Duodenal mucosa (tissue), 2 donors: Measurements from ENCODE around the gene IKBKE.

Source experiments
- H3K27ac ChIP-seq: one replicate; pipeline ENCODE4 v1.7.0; 2013; ENCODE audit warnings: low read depth, low read length
- H3K27me3 ChIP-seq, 2 donors: one replicate each; pipeline ENCODE4 v1.7.0; 2013; ENCODE audit warnings: low read length in 2 of 2, control low read depth in 1 of 2; ENCODE audit not compliant: insufficient read depth in 2 of 2, control insufficient read depth in 1 of 2
- H3K36me3 ChIP-seq, 2 donors: one replicate each; pipeline ENCODE4 v1.7.0; 2013; ENCODE audit warnings: low read length in 2 of 2, control low read depth in 1 of 2; ENCODE audit not compliant: insufficient read depth in 2 of 2, control insufficient read depth in 1 of 2
- H3K4me1 ChIP-seq, 2 donors: one replicate each; pipeline ENCODE4 v1.7.0; 2013; ENCODE audit warnings: low read length in 2 of 2, control low read depth in 1 of 2; ENCODE audit not compliant: insufficient read depth in 2 of 2, control insufficient read depth in 1 of 2
- H3K4me3 ChIP-seq, 2 donors: one replicate each; pipeline ENCODE4 v1.7.0; 2013; ENCODE audit warnings: low read length in 2 of 2, low read depth in 1 of 2
- H3K9ac ChIP-seq, 2 donors: one replicate each; pipeline ENCODE4 v1.7.0; 2013; ENCODE audit warnings: low read length in 2 of 2, low read depth in 1 of 2
- H3K9me3 ChIP-seq, 2 donors: one replicate each; pipeline ENCODE4 v1.7.0; 2013; ENCODE audit warnings: low read length in 2 of 2, control low read depth in 1 of 2; ENCODE audit not compliant: control insufficient read depth in 1 of 2

The IKBKE gene

DNA sequence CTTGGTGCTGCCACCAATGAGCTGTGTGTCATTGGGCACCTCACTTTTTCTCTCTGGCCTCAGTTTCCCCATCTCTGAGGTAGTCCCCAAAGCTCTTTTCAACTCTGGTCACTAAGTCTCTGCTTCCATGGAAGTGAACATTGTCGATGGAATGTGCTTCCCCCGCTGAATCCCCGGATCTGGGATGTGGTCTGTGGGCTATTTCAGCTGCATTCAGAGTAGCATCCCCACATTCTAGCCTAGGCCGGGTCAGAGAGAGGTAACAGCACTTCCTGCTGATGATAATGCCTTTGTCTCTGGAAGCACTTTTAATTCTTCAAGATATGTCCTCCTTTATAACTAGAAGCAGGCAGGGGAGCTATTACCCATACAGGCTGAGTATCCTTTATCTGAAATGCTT lies 66.9 kb downstream of the IKBKE start:
- peaks cover 0 to 3% of the 10 kb centered on the region in 2 donors for H3K36me3 ChIP-seq
- H3K4me3 ChIP-seq, result no peak overlapping the region
- peaks cover 12 to 13% of the 10 kb centered on the region in 2 donors for H3K4me1 ChIP-seq
- no peaks in the 10 kb centered on the region for H3K9me3 ChIP-seq
- no peak overlapping the region for H3K27ac ChIP-seq
- H3K27me3 ChIP-seq, result no peaks in the 10 kb centered on the region
- no peak overlapping the region for H3K9ac ChIP-seq

DNA sequence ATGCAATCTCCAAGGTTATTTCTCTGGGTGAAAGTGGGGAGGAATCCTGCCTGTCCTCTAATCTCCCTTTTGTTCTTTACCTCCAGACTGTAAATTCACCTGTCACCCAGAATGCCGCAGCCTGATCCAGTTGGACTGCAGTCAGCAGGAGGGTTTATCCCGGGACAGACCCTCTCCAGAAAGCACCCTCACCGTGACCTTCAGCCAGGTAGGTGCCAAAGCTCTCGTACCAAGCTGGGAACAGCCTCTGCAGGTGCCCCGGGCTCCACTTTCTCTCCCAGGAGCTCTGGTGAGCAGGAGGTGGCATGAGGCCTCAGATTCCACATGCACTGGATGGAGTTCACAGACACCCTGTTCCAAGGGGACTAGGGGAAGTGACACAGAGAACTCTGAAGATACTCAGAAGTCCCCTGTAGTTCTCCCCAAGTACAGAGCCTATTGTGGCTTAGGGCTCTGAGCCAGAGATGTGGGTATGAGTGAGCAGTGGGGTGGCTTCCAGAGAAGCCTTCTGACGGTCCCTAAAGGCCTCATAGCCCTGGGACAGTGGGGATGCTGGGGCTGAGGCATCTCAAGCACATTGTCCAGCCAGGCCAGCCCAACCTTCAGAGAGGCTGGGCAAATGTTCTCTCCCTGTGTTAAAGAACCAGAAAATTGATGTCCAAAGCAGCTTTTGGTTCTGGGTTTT lies 68.0 kb downstream of the IKBKE start:
- H3K9ac ChIP-seq, result no peak overlapping the region
- H3K27ac ChIP-seq, result no peak overlapping the region
- peaks cover 12 to 13% of the 10 kb centered on the region in 2 donors for H3K4me1 ChIP-seq
- H3K9me3 ChIP-seq, result no peaks in the 10 kb centered on the region
- H3K4me3 ChIP-seq, result no peak overlapping the region
- H3K27me3 ChIP-seq, result no peaks in the 10 kb centered on the region
- peaks cover 0 to 3% of the 10 kb centered on the region in 2 donors for H3K36me3 ChIP-seq

DNA sequence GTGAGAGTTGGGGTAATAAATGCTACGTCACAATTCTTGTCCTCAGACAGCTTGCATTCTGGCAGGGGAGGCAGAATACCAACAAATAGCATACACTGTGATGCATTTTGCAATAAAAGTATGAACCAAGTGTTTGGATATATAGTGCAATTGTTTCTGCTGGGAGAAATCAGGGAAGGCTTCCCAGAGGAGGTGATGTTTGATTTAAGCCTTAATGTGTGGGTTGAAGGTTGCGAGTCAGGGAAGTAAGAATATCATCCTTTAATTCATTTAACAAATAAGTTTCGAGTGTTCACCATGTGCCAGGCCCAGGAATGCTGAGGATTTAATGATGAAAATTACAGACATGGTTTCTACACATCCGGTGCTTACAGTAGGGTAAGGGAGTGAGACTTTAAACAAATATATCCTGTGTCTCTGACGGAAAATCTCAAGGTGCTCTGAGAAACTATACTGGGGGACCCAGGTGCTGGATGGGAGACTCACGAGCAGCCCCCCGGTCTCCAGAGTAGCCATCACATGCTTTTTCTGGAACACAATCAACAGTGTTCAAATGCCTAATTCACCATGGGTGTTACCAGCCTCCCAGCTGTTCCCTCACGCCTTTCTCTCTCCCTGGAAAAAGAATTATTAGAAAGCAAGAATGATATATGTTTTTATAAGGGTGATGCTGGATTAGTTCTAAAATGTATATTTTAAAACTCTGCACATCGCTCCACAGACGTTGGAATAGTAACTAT lies 68.8 kb downstream of the IKBKE start:
- no peak overlapping the region for H3K27ac ChIP-seq
- H3K4me1 ChIP-seq, result peaks cover 12 to 13% of the 10 kb centered on the region in 2 donors
- H3K36me3 ChIP-seq, result peaks cover 0 to 3% of the 10 kb centered on the region in 2 donors
- no peaks in the 10 kb centered on the region for H3K9me3 ChIP-seq
- no peak overlapping the region for H3K4me3 ChIP-seq
- H3K9ac ChIP-seq, result no peak overlapping the region
- no peaks in the 10 kb centered on the region for H3K27me3 ChIP-seq

DNA sequence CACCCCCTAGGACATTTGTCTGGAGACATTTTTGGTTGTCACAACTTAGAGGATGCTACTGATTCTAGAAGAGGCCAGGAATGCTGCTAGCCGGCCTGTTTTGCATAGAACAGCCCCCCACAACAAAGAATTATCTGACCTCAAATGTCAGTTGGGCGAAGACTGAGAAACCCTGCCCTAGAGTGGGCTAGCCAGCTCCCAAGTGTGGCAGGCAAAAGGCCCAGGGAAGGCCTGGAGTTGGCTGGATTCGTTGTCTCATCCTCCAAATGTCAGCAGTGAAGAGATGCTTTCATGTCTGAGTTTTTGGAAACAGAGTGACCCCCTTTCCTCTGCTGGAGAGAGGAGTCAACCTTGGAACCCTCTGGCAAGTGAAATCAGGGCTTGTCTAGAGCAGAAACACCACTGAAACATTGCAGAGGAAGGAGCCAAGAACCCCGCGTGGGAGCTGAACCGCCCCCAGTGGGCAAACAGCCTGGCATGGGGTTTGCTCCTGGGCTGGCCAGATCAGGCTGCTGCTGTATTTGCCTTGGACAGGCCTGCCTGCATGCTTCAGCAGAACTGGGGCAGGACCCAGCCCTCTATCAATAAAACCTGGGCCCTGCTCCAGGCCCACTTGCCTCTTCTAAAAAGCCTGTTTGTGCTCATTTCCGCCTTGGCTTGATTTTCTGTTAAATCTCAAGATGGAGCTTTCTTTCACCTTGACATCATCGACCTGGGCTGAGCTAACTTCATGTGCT lies 69.9 kb downstream of the IKBKE start:
- Histone ChIP-seq H3K27ac (no peak overlapping the region), H3K4me1 (peaks cover 12 to 13% of the 10 kb centered on the region in 2 donors), H3K4me3 (no peak overlapping the region), H3K9me3 (no peaks in the 10 kb centered on the region), H3K27me3 (no peaks in the 10 kb centered on the region), H3K36me3 (peaks cover 0 to 3% of the 10 kb centered on the region in 2 donors), H3K9ac (no peak overlapping the region)

DNA sequence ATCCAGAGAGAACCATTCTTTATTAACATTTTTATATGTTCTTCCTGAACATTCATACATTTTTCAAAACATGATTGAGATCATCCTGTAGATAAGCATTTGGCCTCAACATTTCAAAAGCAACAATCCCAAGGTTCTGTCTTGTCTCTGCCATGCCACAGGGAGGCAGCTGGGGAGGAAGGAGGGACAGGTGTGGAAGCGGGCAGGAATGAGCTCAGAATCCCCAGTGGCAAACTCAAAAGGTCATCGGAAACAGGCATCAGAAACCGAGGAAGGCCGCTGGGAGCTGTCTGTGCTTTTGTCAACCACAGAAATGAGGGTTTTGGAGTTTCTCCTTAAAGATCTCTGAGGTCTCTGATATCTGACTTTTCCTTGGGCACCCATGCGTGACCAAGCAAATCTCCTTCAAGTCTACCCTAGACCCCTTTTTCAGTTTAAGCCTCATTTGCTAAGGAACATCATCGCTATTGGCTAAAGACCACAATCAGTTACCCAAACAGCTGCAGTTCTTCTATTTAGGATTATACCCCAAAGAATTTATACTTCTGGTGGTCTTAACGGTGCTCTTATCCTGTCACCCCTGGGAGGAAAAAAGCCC lies 71.1 kb downstream of the IKBKE start:
- H3K4me3 ChIP-seq, result no peak overlapping the region
- H3K9me3 ChIP-seq, result no peaks in the 10 kb centered on the region
- H3K27me3 ChIP-seq, result no peaks in the 10 kb centered on the region
- H3K4me1 ChIP-seq, result peaks cover 12 to 13% of the 10 kb centered on the region in 2 donors
- H3K9ac ChIP-seq, result no peak overlapping the region
- H3K27ac ChIP-seq, result no peak overlapping the region
- peaks cover 0 to 3% of the 10 kb centered on the region in 2 donors for H3K36me3 ChIP-seq

DNA sequence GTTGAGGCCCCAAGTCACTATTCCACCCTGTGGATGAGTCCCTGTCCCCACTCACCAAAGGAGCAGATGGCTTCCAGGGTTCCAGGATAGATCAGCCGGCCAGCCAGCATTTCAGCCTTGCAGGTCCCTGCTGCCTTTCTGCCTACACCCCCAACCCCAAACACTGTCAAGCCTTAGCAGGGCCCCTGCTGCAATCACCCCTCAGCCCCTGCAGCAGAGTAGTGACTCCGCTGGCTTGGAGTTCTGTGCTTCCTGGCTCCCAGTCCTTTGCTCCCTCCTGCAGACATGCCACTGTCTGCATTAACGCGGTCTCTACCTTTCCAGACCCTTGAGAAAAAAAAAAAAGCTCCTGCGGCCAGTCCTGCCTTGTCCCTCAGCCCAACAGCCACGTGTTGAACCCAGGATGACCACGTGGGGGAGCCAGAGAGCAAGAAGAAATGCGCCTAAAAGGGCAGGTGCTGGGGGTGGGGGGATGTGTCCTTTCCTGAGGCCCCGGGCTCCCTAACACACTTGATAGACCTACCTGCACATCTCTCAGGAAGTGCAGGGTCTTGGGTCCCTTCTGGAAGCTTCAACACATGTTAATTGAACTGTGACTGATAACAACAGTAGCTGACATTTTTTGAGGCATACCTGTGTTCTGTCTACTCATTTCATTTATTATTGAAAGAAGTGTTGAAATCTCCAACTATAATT lies 74.4 kb downstream of the IKBKE start:
- H3K9ac ChIP-seq, result no peak overlapping the region
- no peaks in the 10 kb centered on the region for H3K36me3 ChIP-seq
- peaks cover 10% of the 10 kb centered on the region in 2 donors for H3K4me1 ChIP-seq
- H3K9me3 ChIP-seq, result no peaks in the 10 kb centered on the region
- H3K4me3 ChIP-seq, result no peak overlapping the region
- H3K27ac ChIP-seq, result no peak overlapping the region
- no peaks in the 10 kb centered on the region for H3K27me3 ChIP-seq

DNA sequence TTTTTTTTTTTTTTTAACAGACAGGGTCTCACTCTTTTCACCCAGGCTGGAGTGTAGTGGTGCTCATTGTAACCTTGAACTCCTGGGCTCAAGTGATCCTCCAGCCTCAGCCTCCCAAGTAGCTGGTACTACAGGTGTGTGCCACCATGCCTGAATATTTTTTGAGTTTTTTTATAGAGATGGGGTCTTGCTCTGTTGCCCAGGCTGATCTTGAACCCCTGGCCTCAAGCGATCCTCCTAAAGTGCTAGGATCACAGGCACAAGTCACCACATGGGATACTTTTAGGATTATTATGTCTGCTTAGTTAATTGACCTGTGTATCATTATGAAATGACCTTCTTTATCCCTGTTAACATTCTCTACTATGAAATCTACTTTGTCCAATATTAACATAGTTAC lies 75.1 kb downstream of the IKBKE start:
- Histone ChIP-seq H3K27ac (no peak overlapping the region), H3K36me3 (no peaks in the 10 kb centered on the region), H3K4me1 (peaks cover 3 to 4% of the 10 kb centered on the region in 2 donors), H3K9ac (no peak overlapping the region), H3K4me3 (no peak overlapping the region), H3K27me3 (no peaks in the 10 kb centered on the region), H3K9me3 (no peaks in the 10 kb centered on the region)
